Neural crest cell (in vitro differentiated cells): ENCODE results near the gene HNF4A. TPM values are rescaled to one million over a fixed set of nuclear protein-coding genes. Genes with fewer than 3 reads are reported as not detected.
A peak's percentile ranks its signal among the peaks of the same experiment; 100 is the strongest.

ENCODE experiments used
- DNase-seq: peaks from one replicate; pipeline ENCODE4 v3.0.0; 2021; ENCODE audit warnings: low read depth, mixed read lengths, low spot score
- H3K27ac Mint-ChIP-seq: one replicate; pipeline ENCODE4 v1.8.0; 2021; ENCODE audit warnings: mild to moderate bottlenecking, mixed read lengths; ENCODE audit not compliant: unreplicated experiment
- H3K27me3 Mint-ChIP-seq: 2 replicates; pipeline ENCODE4 v1.8.0; 2021; ENCODE audit warnings: low read depth, mild to moderate bottlenecking, mixed read lengths
- H3K36me3 Mint-ChIP-seq: 2 replicates; pipeline ENCODE4 v1.8.0; 2021; ENCODE audit warnings: low read depth, mild to moderate bottlenecking, mixed read lengths
- H3K4me1 Mint-ChIP-seq: 2 replicates; pipeline ENCODE4 v1.8.0; 2021; ENCODE audit warnings: mixed read lengths
- H3K4me3 Mint-ChIP-seq: one replicate; pipeline ENCODE4 v1.8.0; 2021; ENCODE audit warnings: mild to moderate bottlenecking, mixed read lengths
- H3K9me3 Mint-ChIP-seq: 2 replicates; pipeline ENCODE4 v1.8.0; 2021; ENCODE audit warnings: mixed read lengths
- long read RNA-seq: library from polyadenylated mRNA; unstranded; transcript quantifications from one replicate; pipeline ENCODE4 v2.0.0, GENCODE V29; 2020
- total RNA-seq: library from RNA; stranded (reverse); gene quantifications from 2 replicates; pipeline ENCODE4 v1.2.1, GENCODE V29; 2021
- TF ChIP-seq, protein P1 (sequence below): fragments of 200-600 bp; sonication (generic); conservative IDR thresholded peaks from 2 replicates; pipeline ENCODE4 v1.5.0; 2021; ENCODE audit warnings: antibody characterized with exemption, mild to moderate bottlenecking

The HNF4A gene
- total RNA-seq: not detected in 2 replicates
- long read RNA-seq: 0 reads

- DNase-seq: no peak
- TF ChIP-seq, protein P1, sequence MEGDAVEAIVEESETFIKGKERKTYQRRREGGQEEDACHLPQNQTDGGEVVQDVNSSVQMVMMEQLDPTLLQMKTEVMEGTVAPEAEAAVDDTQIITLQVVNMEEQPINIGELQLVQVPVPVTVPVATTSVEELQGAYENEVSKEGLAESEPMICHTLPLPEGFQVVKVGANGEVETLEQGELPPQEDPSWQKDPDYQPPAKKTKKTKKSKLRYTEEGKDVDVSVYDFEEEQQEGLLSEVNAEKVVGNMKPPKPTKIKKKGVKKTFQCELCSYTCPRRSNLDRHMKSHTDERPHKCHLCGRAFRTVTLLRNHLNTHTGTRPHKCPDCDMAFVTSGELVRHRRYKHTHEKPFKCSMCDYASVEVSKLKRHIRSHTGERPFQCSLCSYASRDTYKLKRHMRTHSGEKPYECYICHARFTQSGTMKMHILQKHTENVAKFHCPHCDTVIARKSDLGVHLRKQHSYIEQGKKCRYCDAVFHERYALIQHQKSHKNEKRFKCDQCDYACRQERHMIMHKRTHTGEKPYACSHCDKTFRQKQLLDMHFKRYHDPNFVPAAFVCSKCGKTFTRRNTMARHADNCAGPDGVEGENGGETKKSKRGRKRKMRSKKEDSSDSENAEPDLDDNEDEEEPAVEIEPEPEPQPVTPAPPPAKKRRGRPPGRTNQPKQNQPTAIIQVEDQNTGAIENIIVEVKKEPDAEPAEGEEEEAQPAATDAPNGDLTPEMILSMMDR: no peak
- peaks cover 34% of the 10 kb centered on the region for H3K4me1 Mint-ChIP-seq
- H3K36me3 Mint-ChIP-seq: no peaks in the 10 kb centered on the region
- H3K9me3 Mint-ChIP-seq: peaks cover 3% of the 10 kb centered on the region
- no peak within 1 kb of the TSS for H3K4me3 Mint-ChIP-seq
- no peaks in the 10 kb centered on the region for H3K27me3 Mint-ChIP-seq
- H3K27ac Mint-ChIP-seq: no peak within 1 kb of the TSS
Measured at GRCh38 chr20:44355498-44356352, at the start of gene HNF4A. Gene HNF4A, plus strand, starts transcription at chr20:44355699. Its CDS starts 106 bp downstream, at chr20:44355805.

- DNase-seq: no peak
- H3K9me3 Mint-ChIP-seq: no peaks in the 10 kb centered on the region
- H3K4me1 Mint-ChIP-seq: peaks cover 18% of the 10 kb centered on the region
- peak overlapping the region; percentile 47 for H3K4me3 Mint-ChIP-seq
- TF ChIP-seq, protein P1: no peak
- H3K27ac Mint-ChIP-seq: no peak overlapping the region
- H3K36me3 Mint-ChIP-seq: no peaks in the 10 kb centered on the region
- peaks cover 9% of the 10 kb centered on the region for H3K27me3 Mint-ChIP-seq
Measured at GRCh38 chr20:44306927-44307326, 48.6 kb upstream of the HNF4A start.

DNA sequence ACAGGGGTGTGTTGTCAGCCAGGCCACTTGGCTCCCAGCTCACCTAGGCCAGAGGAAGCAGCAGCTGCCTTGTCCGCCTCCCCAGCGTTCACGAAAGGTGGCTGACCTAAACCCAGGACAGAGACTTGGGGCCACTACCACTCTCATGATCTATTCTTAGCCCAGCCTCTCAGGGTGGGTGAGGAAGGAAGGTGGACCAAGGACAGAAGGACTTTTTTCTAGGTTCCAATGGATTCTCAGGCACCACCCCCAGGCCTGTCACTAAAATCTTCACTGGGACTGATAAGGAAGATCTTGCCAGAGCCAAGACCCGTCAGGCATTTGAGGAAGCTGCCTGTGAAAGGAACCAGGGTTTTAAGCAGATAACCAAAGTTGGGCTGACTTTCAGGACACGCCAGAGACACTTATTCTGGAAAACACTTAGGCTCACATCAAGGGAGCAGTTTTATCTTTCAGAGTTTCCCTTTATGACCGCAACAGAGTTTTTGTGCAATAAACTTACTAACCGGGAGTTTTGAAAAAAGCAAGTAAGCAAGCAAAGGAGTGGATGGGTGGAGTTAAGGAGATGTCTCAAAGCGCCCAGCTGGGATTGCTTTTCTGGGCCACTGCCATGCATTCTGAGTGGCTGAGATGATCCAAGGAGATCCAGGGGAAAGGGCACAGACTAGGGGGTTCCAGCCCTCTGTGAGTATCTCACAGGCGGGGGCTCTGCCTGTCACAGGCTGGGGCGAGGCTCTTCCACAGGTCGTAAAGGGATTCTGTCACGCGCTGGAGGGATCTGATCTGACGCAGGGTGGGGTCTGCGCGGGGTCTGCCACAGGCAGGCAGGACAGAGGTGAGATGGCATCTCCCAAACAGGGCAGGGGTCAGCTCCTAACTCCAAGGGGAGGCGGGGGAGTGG, 45.5 kb upstream of the HNF4A start:
- Mint-ChIP-seq H3K27me3 (peaks cover 12% of the 10 kb centered on the region), H3K27ac (peak overlapping the region; percentile 71), H3K9me3 (no peaks in the 10 kb centered on the region), H3K4me1 (peaks cover 18% of the 10 kb centered on the region), H3K36me3 (no peaks in the 10 kb centered on the region), H3K4me3 (peak overlapping the region; percentile 86)
- no peak for DNase-seq
- TF ChIP-seq, protein P1: no peak

GRCh38 chr20:44310664-44311639, 44.5 kb upstream of the HNF4A start, which contains the start of gene FITM2:
Gene FITM2, minus strand, starts transcription at chr20:44311202. Its CDS starts 54 bp downstream, at chr20:44311148.
- peak; percentile 99 for DNase-seq
- Mint-ChIP-seq H3K4me3 (peak within 1 kb of the TSS; percentile 86), H3K36me3 (no peaks in the 10 kb centered on the region), H3K27ac (peak within 1 kb of the TSS; percentile 71), H3K27me3 (peaks cover 12% of the 10 kb centered on the region), H3K9me3 (no peaks in the 10 kb centered on the region), H3K4me1 (peaks cover 18% of the 10 kb centered on the region)
- TF ChIP-seq, protein P1: peak; percentile 94
